ENCODE results near the gene ACSM2A.
"Not testable (repeated sequence)": the region's sequence is repeated elsewhere in the genome, so short reads cannot be mapped to it uniquely, and the experiment has no call there.

The ACSM2A gene, protein sequence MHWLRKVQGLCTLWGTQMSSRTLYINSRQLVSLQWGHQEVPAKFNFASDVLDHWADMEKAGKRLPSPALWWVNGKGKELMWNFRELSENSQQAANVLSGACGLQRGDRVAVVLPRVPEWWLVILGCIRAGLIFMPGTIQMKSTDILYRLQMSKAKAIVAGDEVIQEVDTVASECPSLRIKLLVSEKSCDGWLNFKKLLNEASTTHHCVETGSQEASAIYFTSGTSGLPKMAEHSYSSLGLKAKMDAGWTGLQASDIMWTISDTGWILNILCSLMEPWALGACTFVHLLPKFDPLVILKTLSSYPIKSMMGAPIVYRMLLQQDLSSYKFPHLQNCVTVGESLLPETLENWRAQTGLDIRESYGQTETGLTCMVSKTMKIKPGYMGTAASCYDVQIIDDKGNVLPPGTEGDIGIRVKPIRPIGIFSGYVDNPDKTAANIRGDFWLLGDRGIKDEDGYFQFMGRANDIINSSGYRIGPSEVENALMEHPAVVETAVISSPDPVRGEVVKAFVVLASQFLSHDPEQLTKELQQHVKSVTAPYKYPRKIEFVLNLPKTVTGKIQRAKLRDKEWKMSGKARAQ

DNA sequence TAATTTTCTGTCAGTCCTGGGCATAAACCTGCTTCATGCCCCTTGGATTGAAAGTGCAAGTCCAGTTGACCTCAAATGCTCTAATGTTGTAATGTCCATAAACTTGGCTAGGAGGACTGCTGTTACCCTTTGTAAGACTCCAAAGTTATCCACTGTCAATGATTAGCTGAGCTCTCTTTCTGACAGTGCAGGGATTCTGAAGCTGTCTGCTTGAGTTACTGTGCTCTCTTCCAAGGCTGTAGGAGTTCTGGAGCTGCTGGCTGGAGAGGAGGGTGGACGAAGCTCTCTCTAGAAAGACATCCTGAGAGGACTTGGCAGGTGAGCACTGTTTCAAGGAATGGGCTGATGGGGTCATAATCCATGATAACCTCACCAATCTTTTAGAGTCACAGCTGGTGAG lies at the start of gene ACSM2A:
TSS of gene ACSM2A (plus strand) at position 158 of the 400 bp plus-strand sequence. CDS start 8,594 bp downstream, outside the sequence.
- DNase-seq: not testable (repeated sequence)

DNA sequence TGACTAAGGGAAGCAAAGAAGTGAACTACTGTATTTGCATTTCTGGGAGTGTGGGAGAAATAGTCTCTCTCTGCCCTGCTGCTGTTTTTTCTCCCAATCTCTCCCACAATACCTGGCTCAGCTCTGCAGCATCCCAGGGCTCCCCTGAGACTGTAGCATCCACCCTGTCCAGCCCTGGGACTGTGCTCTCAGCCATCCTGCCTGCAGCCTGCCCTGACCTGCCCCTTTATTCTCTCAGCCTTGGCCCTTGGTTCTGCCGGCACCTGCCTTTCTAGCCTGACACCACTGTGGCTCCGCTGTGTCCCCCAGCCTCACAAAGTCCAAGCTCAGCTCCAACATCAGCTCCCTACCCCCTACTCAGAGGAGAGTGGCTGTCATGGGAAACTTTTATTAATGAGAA lies 48.7 kb upstream of the ACSM2A start:
- no peak for DNase-seq

DNA sequence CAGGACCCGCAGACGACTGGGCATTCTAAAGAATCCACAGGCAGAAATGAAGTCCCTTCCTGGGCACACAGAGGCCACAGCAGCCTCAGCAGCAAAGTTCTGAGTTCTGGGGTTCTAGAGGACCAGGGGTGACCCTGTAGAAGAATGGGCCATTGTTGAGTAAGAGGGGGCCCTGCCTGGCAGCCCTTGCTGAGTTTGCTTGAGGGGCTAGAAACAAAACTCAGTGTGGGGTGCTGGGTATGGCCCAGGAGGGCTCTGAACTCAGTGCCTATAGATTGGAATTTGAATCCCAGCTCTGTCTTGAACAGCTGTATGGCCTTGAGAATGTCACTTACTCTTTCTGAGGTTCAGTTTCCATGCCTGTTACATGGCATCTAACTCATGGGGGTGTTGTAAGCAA lies 46.7 kb upstream of the ACSM2A start, which contains the start of gene PDILT:
TSS of gene PDILT (minus strand) at position 101 of the 400 bp plus-strand sequence. CDS start 5,437 bp downstream, outside the sequence.
- no peak for DNase-seq

DNA sequence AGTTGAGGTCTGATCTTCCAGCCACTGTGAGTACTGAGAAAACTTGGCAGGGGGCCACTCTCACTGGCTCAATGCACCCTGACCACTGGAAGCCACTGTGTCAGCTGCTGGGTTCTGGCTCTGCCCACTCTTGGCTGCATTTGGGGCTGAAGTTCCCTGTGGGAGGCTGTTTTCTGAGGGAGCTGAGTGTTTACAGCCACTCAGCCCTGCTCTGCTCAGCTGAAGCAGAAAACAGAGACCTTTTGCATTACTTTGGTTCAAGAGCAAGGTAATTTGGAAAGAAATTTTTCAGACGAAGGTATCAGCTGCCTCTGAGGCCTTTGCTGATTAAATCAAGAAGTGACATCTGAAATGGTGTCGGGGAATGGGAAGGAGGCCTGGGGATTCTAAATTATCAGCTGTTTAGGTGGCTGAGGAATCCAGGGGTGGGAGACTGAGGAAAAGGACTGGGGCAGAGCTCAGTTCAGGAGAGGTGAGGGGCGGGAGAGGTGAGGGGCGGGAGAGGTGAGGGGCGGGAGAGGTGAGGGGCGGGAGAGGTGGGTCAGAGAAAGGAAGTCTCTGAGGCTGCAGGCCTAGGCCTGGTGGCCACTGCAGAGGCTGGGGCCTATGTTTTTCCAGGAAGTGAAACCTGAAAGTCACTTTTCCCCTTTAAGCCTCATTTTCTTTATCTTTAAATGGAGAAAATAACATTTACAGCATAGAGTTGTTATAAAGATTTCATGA lies 41.8 kb upstream of the ACSM2A start, which contains the start of gene ACSM5:
TSS of gene ACSM5 (plus strand) at position 137 of the 723 bp plus-strand sequence. CDS start 1,951 bp downstream, outside the sequence.
- no peak for DNase-seq

DNA sequence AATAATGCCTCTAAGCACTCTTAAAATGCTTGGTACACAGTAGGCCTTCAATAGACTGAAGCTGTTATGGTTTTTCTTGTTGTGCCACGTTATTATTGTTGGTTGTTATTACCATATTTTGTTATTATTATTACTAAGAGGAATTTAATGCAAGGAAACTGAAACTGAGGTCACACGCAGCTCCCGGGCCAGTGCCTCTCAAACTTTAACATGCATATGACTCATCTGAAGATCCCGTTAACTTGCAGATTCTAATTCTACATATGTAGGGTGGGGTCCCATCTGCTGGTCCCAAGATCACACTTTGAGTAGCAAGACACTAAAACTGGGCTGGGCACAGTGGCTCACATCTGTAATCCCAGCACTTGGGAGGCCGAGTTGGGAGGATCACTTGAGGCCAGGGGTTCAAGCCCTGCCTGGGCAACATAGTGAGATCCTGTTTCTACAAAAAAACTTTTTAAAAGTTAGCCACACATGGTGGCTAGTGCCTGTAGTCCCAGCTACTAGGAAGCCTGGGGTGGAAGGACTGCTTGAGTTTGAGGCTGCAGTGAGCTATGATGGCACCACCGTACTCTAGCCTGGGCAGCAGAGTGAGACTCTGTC lies 41.1 kb upstream of the ACSM2A start:
- DNase-seq: no peak

DNA sequence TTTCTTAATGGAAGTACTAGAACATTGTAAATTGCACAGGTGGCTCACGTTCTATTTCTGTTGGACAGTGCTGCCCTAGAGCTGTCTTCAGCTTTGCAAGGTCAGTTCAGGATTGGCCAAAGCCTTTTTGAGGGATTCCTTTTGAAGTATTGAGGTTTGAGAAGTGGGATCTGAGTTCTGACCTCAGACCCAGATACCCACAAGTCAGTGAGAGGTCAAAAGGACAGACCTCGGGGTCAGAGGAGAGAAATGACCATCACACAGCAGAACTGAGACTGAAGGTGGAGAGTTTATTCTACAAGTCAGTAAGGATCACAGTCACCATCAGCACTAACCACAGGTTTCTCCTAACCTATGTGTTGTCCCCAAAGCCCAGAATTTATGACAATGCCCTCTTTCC lies 40.3 kb upstream of the ACSM2A start:
- no peak for DNase-seq

DNA sequence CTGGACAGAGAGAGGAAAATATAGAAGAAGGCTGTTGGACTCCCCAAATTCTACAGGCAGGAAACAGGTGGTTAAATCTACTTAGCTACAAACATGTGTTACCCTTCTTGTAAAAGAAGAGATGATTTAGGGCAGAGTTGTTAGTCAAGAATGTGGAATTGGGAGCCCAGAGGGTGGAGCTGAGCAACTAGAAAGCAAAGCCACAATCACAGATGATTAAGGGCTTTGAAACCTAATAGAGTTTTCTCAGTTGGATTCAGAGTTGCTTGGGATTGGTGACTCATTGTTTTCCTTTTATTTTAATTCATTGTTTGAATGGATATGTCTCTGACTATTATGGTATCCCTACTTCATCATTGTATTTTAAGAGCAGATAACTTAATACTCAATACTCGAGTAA lies 35.8 kb upstream of the ACSM2A start:
- no peak for DNase-seq

DNA sequence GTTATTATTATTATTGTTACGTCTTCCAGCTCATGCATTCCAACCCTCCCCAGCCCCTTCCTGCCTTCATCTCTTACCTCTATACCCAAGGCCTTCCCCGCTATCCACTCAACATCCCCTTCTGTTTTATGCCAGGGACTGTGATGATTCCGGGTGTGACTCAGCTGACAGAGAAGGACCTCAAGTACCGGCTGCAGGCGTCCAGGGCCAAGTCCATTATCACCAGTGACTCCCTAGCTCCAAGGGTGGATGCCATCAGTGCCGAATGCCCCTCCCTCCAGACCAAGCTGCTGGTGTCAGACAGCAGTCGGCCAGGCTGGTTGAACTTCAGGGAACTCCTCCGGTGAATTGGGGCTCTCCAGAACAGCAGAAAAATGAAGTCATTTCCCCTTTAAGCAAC lies 32.2 kb upstream of the ACSM2A start:
- not testable (repeated sequence) for DNase-seq

DNA sequence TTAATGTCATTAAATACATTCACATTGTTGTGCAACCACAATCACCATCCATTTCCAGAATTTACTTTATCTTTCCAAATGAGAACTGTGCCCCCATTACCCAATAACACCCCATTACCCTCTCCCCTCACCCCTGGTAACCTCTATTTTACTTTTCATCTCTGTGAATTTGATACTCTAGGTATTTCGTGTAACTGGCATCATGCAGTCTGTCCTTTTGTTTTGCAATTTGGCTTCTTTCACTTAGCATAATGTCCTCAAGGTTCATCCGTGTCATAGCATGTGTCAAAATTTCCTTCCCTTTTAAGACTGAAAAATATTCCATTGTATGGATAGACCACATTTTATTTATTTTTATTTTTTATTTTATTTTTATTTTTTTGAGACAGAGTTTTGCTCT lies 29.6 kb upstream of the ACSM2A start:
- DNase-seq: not testable (repeated sequence)

DNA sequence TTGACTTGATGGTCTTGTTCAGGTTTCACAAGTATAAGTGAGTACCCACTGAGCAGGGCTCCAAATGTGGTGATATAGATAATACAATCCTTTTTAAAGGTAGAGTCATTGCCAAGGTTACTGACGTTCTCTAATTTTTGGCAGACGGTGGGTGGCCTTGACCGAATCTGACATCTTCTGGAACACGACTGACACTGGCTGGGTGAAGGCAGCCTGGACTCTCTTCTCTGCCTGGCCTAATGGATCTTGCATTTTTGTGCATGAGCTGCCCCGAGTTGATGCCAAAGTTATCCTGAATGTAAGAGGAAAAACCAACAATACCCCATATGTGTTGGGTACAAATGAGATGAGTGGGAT lies 27.6 kb upstream of the ACSM2A start:
- DNase-seq: not testable (repeated sequence)

DNA sequence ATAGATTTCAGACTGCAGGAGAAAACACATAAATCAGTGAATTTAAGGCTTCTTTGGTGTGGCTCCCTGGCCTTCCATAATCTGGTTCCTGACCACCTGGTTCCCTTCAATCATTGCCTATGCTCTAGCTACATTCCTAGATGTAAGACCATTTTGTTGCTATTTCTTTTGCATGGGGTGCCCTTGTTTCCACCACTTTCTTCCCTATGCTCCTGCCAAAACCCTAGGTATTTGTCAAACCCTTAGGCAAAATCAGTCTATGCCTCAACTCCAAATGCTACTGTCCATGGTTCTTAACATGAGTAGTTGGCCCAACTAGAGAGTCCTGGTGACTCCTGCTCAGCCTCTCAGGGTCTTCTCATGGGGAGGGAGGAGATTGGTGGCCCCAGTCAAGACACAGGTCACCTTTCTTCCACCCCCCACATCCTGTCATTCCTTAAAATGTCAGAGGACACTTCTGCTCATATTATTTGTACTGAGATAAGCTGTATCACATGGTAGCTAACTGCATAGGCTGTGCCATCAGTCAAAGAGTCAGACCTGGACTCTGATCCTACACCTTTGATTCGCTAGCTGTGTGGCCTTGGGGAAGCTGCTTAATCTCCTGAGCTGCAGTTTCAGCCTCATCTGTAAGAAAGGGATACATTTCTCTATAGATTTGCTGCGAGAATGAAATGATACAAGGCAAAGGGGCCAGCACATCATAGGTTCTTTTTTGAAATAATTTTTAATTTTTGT lies 27.0 kb upstream of the ACSM2A start:
- no peak for DNase-seq

DNA sequence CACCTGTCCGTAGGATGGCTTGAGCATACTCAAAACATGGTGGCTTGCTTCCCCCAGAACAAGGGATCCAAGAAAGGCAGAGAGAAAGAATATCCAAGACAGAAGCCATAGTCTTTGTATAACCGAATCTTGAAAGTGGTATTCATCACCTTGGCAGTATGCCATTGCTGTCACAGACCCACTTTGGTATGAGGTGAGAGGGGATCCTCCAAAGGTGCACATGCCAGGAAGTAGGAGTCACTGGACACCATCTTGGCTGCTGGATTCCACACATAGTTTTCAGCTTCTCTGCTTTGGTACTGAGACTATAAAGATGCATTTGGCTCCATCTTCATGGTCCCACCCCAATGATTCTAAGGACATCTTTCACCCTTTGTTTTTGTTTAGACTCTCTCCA lies 23.9 kb upstream of the ACSM2A start:
- not testable (repeated sequence) for DNase-seq

DNA sequence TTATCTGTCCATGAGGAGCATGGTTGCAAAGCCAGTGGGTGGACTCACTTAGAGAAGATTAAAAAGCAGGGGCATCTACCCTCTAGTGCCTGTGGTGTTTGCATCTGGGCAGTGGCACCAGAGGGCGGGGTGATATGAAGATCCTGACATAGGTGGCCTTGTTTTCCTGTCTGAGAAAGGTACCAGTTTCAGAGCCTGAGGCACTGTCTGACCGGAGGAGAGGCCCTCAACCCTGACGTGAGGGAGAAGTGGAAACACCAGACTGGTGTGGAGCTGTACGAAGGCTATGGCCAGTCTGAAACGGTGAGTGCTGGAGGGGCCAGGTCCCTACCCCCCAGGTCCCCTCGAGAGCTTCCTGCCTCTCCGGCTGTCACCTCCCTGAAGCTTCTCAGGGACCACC lies 21.8 kb upstream of the ACSM2A start:
- not testable (repeated sequence) for DNase-seq

DNA sequence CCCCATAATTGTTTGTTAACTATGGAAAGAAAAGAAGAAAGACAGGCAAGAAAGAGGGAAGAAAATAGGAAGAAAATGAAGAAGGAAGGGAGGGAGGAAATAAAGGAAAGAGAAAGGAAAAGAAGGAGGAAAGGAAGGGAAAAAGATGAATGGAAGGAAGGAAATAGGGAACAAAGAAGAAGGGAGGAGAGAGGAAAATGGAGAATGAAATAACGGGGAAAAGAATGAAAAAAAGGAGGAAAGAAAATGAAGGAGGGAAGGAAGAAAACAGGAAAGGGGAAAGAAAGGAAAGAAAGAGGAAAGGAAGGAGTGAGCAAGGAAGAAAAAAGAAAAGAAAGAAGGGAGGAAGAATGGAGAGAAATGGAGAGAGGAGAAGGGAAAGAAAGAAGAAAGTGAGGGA lies 20.8 kb upstream of the ACSM2A start:
- DNase-seq: not testable (repeated sequence)

DNA sequence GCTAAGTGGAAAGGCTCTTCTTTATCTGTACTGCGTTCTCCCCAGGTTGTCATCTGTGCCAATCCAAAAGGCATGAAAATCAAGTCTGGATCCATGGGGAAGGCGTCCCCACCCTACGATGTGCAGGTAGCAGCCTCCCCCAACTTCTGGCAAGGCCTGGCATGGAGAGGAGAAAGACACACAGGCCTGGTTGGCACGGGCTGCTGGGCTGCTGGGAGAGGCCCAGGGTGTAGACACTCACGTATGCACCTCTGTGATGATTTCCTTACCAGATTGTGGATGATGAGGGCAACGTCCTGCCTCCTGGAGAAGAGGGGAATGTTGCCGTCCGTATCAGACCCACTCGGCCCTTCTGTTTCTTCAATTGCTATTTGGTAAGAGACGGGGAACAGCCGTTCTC lies 20.4 kb upstream of the ACSM2A start:
- DNase-seq: no peak

DNA sequence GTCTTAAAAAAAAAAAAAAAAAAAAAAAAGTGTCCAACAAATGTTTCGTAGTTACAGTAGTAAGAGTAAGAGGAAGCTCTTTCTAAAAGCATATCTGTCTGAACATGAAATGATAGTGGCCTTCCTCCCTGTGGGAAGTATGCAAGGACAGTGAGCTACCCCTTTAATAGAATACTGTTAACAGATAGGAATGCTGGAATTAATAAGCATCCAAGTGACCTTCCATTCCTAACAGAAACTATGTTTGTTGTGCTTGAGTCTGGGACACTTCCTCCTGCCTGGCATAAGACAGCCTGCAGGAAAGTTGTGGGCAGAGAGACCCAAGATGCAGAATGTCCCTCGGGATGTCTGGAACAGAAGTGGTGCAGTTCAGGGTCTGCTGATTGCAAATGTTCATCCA lies 12.4 kb upstream of the ACSM2A start:
- not testable (repeated sequence) for DNase-seq

DNA sequence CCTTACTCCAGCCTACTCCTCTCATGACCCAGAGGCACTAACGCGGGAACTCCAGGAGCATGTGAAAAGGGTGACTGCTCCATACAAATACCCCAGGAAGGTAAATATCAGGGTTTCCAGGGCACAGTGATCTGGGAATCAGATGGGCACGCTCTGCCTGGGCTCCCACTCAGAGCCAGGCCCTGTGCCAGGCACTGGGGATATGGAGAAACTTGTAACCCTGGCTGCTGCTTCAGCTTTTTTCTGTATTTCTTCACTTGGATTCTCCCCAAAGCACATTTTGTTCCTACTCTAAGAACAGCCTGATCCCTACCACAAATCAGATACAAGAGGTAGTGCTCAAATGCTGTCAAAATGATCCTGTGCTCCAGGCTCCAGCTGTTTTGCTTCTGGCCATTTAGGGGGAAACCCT lies 11.5 kb upstream of the ACSM2A start:
- not testable (repeated sequence) for DNase-seq

DNA sequence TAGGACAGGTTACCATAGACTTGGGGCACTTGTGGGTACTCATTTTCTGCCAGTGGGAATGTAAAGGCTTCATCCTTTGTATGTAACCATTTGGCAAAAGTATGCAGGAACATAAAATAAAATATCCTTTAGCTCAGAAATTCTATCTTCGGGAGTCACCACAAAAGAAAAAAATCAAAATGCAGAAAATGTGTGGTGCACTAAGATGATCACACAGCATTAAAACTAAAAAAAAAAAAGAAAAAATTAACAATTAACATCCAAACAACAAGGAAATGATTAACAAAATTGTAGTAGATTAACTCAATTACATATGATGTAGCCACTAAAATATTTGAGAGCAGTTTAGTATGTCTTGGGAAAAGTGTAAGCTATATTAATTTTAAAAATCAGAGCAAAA lies 10.6 kb upstream of the ACSM2A start:
- not testable (repeated sequence) for DNase-seq

DNA sequence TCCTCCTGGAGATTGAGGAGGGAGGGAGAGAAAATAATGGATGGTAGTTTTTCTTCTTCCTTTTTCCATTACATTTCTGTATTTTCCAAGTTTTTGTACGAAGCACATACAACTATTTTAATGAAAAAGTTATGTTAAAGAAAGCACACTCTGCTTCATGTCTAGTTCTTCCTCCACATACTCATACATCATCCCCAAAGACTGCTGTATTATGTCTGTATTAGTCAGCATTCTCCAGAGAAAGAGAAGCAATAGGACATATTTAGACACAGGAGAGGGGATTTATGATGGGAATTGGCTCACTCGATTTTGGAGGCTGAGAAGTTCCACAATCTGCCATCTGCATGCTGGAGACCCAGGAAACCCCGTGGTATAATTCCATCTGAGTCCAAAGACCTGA lies 10.1 kb upstream of the ACSM2A start:
- DNase-seq: no peak

DNA sequence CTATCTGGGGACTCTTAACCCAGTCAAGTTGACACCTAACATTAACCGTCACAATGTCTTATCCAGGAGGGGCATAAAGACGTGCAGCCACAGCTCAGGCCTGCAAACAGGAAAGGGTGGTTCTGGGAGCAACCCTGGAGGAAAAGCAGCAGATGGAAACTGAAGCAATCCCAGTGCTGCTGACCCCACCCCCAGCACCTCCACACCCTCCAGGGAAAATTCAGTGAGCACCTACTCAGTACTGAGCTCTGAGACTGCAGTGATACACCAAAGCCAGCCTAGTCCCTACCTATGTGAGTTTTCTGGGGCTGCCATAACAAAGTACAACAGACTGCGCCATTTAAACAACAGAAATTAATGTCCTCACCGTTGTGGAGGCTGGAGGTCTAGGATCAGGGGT lies 9.5 kb upstream of the ACSM2A start:
- not testable (repeated sequence) for DNase-seq

DNA sequence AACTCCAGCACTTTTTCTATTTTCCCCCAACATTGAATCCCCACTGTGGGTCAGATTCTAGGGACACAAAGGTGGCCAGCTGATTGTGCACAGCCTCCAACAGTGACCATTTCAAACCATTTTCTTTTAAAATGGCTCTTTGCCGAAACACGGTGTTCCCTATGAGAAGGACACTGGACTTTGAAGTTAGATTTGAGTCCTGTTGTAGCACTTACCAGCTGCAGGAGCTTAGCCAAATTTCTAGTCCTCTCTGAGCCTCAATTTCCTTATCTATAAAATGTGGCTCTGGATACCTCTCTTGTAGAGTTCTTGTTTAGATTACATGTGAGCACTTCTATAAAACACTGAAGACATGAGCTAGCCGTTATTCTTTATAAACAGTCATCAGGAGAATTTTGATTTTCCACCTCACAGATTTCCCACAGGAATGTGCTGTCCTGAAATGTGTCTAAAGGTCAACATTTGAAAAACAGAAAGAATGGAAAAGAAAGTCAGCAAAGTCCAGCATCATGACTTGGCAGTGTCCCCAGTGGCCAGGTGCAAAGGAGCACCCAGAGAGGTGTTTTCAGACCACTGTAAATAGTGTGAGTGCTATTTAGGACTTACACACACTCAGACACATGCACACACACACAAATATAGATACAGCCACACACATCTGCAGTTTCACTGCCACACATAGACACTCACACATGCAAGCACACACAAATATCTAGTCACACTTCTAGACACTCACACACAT lies 4.5 kb upstream of the ACSM2A start:
- not testable (repeated sequence) for DNase-seq

DNA sequence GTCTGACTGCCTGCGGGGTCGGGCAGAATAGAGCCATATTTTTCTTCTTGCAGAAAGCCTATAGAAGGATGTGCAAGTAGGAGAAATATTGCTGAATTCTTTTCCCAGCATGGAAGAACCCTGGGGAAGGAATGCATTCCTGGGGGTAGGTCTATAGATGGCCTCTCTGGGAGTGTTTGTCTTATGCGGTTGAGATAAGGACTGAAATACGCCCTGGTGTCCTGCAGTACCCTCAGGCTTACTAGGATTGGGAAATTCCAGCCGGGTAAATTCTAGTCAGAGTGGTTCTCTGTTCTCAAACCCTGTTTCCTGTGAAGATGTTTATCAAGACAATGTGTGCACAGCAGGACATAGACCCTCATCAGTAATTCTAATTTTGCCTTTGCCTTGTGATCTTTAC lies 2.3 kb downstream of the ACSM2A start:
- DNase-seq: not testable (repeated sequence)
